HG02571 (cell line): ENCODE measurements around the gene CYP4F3.
"Not testable (repeated sequence)": the region's sequence is repeated elsewhere in the genome, so short reads cannot be mapped to it uniquely, and the experiment has no call there.

Experiments used
- ATAC-seq: cut with Tn5 transposase; IDR thresholded peaks from one replicate; pipeline ENCODE4 v1.9.1; 2021; ENCODE audit warnings: mild to moderate bottlenecking, moderate library complexity; ENCODE audit not compliant: unreplicated experiment

The CYP4F3 gene

DNA sequence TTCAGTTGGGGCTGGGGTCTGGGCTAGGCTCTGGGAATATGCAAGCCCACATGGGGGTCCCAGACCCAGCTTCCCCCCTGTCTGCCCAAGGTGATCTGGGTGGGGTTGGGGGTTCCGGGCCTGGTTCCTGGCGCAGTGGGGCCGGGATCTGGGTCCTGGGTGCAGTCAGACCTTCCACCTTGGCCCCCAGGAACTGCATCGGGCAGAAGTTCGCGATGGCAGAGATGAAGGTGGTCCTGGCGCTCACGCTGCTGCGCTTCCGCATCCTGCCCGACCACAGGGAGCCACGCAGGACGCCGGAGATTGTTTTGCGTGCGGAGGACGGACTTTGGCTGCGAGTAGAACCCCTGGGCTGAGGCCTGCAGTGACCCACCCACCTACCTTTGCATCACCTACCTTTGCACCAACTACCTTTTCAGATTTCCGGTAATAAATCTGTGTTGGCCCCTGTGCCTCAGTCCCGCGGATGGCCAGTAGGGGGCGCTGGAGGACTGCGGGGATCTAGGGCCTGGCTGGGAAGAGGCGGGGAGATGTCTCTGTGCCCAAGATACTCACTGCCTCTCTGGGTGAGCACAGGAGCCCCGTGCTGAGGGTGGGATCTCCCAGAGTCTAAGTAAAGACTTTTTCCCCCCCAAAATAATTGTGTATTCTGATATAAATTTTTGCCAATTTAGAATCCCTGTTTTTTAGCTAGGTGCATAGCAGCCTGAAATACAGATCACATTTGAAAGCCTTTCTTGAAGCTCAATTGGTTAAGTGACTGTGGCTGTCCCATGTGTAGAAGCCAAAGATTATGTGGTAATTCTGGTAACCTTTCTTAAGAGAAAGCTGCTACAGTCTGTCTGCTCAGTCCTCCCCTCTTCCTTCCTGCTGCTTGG, 11.5 kb upstream of the CYP4F3 start:
- ATAC-seq, result no peak

DNA sequence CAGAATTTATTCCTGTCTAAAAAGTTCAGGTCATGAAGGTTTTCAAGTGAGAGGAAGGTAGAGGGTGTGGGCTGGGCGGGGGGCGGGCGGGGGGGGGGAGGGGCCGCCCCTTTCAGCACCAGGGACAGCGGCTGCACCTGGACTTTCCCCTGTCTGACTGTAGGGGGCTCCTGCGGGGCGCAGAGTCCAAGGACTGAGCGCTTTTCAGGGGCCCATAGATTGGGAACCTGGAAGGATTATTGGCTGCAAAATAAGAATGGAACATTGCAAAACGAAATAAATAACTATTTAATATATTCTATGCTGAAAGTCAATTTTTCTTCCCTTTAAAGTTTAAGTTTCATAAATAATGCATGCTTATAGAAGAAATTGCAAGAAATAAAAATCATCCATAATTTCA, 8.9 kb upstream of the CYP4F3 start:
- ATAC-seq, result no peak

GRCh38 chr19:15633082-15633835, 7.4 kb upstream of the CYP4F3 start:
- ATAC-seq, result no peak

DNA sequence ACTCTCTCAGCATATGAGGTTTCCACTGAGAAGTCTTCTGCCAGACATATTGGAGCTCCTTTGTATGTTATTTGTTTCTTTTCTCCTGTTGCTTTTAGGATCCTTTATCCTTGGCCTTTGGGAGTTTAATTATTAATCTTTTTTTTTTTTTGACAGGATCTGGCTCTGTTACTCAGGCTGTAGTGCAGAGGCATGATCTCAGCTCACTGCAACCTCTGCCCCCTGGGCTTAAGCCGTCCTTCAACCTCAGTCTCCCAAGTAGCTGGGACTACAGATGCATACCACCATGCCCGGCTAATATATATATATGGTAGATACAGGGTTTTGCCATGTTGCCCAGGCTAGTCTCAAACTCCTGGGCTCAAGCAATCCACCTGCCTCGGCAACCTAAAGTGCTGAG, 6.6 kb upstream of the CYP4F3 start:
- no peak for ATAC-seq

DNA sequence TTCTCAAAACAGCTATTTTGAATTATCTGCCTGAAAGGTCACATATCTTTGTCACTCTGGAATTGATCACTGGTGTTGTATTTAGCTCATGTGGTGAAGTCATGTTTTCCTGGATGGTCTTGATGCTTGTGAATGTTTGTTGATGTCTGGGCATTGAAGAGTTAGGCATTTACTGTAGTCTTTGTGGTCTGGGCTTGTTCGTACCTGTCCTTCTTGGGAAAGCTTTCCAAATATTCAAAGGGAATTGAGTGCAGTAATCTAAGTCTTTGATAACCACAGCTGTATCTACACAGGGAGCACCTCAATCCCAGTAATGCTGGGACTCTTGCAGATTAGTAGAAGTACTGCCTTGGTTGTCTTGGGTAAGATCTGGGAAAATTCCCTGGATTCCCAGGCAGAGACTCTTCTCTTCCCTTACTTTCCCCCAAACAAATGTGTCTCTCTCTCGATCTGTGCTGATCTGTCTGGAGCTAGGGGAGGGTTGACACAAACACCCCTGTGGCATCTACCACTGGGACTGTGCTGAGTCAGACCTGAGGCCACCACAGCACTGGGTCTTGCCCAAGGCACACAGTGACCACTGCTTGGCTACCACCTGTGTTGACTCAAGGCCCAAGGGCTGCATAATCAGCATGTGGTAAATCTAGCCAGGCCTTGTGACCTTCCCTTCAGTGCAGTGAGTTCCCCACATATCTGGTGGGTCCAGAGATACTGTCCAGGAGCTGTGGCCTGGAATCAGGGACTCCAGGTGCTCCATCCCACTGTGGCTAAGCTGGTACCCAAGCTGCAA, 5.5 kb upstream of the CYP4F3 start:
- no peak for ATAC-seq

GRCh38 chr19:15636026-15636425, 4.7 kb upstream of the CYP4F3 start:
- no peak for ATAC-seq

- ATAC-seq, result no peak
Measured at GRCh38 chr19:15639596-15639995, 1.1 kb upstream of the CYP4F3 start.

DNA sequence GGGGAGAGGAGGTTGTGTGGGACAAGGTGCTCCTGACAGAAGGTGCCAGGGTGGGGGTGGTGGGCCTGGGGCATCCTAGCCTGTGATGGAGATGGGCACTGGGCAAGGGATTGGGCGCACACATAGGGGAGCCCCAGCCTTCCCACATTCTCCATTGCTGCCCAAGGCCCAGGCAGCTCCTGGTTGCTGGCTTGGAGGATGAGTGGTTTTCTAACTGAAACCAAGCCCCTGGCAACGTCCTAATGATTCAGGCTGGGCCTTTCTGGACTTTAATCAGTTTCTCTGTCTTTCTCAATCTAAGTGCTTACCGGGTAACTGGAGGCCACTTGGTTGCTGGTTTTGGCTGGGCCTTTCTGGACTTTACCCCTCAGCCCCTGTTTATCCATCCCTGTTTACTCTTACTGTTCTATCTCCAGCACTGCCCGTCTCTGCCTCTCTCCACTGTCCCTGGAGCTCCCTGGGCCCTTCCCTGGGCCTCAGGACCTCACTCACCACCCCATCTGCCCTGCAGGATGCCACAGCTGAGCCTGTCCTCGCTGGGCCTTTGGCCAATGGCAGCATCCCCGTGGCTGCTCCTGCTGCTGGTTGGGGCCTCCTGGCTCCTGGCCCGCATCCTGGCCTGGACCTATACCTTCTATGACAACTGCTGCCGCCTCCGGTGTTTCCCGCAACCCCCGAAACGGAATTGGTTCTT, 354 bp downstream of the CYP4F3 start:
- ATAC-seq, result no peak

GRCh38 chr19:15641901-15642491, 1.3 kb downstream of the CYP4F3 start:
- no peak for ATAC-seq

GRCh38 chr19:15642807-15643206, 2.1 kb downstream of the CYP4F3 start:
- no peak for ATAC-seq

DNA sequence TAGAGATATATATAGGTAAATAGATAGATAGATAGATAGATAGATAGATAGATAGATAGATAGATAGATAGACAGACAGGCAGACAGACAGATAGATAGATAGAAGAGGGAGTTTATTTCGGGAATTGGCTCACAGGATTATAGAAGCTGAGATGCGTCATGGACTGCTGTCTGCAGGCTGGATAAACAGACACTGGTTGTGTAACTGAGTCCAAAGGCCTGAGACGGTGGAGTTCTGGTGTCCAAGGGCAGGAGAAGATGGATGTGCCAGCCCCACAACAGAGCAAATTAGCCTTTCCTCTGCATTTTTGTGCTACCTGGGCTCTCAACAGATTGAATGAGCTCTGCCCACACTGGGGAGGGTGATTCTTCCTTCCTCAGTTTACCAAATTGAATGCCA, 2.7 kb downstream of the CYP4F3 start:
- no peak for ATAC-seq

DNA sequence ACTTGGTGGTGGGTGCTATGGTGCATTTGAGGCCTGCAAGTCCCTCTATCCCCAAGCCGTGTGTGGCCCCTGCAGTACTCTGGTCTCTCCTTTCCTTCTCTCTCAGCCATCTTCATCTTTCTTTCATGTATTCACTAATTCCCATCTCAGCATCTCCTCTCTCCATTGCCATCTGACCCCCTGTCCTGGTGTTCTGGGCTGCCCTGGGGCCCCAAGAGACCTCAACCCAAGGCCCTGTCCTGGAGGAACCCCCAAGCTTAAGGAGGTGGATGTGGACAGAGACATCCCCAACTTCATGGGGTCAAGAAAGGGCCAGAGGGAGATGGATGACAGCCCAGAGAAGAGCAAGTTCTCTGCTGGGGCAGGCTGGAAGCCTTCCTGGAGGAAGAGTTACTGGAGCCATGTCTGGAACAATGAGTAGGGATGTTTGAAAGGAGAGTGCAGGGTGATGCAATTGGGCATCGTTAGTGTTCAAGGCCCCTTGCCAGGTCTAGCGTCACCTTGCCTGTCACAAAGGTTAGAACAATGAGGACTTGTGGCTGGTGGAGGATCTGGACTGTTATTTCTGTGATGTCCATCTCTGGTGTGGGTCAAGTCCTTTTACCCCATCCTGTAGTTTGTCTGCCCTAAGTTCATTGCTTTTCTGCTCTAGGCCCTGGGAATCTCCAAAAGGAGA, 3.5 kb downstream of the CYP4F3 start:
- no peak for ATAC-seq

GRCh38 chr19:15644816-15645215, 4.1 kb downstream of the CYP4F3 start:
- ATAC-seq, result no peak

DNA sequence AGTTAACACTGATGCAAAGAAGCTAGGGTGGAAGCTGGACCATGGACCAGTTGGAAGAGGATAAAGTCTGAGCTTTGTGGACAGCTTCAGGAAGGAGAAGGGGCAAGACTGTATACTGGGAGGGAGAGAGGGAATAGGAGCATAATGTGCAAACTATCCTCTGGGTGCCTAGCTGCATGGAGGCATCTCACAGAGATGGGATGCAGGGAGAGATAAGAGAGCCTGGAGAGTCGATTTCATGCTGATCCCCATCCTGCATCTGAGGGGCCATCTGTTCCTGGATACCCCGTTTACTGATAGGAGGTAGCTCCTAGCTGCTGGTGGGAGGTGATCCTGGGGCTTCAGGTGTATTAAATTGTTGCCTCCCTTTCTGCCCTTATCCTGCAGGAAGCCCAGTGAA, 8.8 kb downstream of the CYP4F3 start:
- ATAC-seq, result no peak

DNA sequence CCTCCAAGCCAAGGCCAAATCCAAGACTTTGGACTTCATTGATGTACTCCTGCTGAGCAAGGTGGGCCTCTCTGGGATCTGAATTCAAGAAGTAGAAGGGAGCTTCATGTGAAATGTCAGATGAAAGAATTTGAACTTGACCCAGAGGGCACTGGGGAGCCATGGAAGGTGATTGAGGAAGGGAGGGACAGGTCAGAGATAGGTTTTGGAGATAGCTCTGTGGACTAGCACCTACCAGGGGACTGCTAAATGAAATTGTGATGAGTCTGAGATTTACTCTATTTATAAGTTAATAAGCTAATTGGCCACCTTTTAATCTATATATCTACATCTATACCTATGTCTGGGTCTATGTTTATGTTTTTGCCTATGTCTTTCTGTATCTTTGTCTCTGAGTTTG, 9.4 kb downstream of the CYP4F3 start:
- ATAC-seq, result not testable (repeated sequence)

DNA sequence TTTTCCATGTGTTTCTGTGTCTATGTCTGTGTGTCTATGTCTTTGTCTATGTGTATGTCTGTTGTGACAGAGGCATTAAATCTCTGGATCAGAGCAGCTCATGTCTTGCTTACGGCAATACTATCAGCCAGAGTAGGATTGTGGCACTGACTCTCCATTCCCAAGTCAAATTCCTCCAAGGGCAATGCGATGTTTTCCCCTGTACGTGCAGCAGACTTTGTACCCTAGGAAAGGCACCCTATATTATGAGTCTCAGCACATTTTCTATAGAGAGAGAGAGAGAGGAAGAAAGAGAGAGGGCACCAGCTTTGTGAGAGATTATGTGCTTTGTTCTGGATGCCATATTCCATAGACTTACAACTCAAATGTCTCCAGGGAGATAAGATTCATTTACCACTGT, 11.1 kb downstream of the CYP4F3 start:
- no peak for ATAC-seq

DNA sequence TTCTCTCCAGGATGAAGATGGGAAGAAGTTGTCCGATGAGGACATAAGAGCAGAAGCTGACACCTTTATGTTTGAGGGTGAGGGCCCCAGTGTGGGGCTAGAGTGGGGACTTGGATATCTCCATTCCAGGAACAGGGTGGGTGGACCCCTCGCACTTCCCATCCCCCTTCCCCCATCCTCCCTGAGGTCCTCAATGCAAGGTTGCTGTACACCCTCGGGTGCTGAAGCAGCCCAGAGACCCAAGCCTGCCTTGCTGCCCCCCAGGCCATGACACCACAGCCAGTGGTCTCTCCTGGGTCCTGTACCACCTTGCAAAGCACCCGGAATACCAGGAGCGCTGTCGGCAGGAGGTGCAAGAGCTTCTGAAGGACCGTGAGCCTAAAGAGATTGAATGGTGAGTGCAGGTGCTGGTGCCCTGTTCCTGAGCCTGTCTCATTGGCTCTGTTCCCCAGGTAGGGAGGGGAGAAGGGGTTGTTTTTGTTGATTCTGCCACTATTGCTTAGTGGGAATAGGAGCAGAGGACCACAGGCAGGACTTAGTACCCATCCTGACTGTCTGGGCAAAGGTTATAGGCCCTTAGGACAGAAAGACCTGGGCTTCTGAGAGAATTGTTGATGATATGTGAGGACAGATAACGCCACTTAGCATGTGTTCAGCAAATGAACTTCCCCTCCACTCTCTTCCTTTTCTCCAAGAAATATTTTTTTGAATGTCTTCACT, 12.0 kb downstream of the CYP4F3 start:
- no peak for ATAC-seq

DNA sequence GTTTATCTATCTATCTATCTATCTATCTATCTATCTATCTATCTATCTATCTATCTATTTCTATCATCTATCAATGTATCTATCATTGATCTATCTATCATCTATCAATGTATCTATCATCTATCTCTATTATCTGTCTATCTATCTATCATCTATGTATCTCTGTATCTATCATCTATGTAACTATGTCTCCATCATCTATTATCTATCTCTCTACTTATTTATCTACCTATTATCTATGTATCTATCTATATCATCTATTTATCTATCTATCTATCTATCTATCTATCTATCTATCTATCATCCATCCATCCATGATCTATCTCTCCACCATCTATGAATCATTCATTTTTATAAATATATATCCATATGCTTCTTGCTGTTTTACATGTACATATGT, 15.8 kb downstream of the CYP4F3 start:
- no peak for ATAC-seq

- no peak for ATAC-seq
Measured at GRCh38 chr19:15663247-15663646, 22.6 kb downstream of the CYP4F3 start.
